Vagina (tissue), 2 donors: Measurements from ENCODE around the gene SOCS1.

Experiments
- POLR2A ChIP-seq, 2 donors: fragments of 450-650 bp; IDR thresholded peaks; one replicate each; pipeline ENCODE4 v1.6.1; 2017; ENCODE audit warnings: antibody characterized with exemption in 2 of 2, mild to moderate bottlenecking in 2 of 2, moderate library complexity in 2 of 2
- POLR2AphosphoS5 ChIP-seq, 2 donors: sonication (generic); formaldehyde crosslinking; IDR thresholded peaks; one replicate each; pipeline ENCODE4 v1.9.0; 2017; ENCODE audit warnings: antibody characterized with exemption in 2 of 2, mild to moderate bottlenecking in 2 of 2, low read depth in 1 of 2; ENCODE audit not compliant: insufficient read depth in 1 of 2
- TF ChIP-seq, protein P1 (sequence below), 3 experiments: fragments of 450-650 bp in 2 of 3; fragments of 200-600 bp in 1 of 3; sonication (generic) in 1 of 3; IDR thresholded peaks; one replicate each; pipeline ENCODE4 v1.5.1; 2017 to 2019; ENCODE audit warnings: antibody characterized with exemption in 3 of 3, mild to moderate bottlenecking in 2 of 3, moderate library complexity in 2 of 3

DNA sequence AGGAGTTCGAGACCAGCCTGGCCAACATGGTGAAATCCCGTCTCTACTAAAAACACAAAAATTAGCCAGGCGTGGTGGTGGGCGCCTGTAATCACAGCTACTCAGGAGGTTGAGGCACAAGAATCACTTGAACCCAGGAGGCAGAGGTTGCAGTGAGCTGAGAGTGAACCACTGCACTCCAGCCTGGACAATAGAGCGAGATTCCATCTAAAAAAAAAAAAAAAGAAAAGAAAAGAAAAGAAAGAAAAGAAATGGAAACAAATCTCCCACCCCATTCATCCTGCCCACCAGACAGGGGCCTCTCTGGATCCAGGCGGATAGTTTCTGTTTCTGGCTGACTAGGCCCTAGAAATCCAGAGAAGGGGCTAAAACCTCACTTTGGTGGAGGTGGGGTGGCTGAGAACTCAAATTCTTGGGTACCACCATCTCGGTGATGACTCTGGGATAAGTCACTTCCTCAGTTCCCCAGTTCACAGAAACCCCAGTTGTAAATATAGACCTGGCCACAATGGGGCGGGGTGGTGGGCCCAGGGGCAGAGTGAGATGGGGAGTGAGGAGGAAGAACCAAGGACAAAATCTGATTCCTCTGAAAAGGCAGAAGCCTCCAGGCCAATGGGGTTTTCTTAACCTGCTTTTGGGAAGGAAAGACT lies 22.2 kb downstream of the SOCS1 start:
- TF ChIP-seq POLR2AphosphoS5 (IDR thresholded peaks at IDR 0.05; ENCODE audit: insufficient read depth in 1 of 2, low read depth in 1 of 2) (no peak), POLR2A (IDR thresholded peaks at IDR 0.05) (no peak)
- TF ChIP-seq, protein P1, sequence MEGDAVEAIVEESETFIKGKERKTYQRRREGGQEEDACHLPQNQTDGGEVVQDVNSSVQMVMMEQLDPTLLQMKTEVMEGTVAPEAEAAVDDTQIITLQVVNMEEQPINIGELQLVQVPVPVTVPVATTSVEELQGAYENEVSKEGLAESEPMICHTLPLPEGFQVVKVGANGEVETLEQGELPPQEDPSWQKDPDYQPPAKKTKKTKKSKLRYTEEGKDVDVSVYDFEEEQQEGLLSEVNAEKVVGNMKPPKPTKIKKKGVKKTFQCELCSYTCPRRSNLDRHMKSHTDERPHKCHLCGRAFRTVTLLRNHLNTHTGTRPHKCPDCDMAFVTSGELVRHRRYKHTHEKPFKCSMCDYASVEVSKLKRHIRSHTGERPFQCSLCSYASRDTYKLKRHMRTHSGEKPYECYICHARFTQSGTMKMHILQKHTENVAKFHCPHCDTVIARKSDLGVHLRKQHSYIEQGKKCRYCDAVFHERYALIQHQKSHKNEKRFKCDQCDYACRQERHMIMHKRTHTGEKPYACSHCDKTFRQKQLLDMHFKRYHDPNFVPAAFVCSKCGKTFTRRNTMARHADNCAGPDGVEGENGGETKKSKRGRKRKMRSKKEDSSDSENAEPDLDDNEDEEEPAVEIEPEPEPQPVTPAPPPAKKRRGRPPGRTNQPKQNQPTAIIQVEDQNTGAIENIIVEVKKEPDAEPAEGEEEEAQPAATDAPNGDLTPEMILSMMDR (IDR thresholded peaks at IDR 0.05), result no peak
